A673 (cell line): ENCODE results near the gene CREB1.

ENCODE experiments used
- EZH2 ChIP-seq: fragments of 200-600 bp; sonication (generic); IDR thresholded peaks from 2 replicates; pipeline ENCODE4 v1.6.1; 2017; ENCODE audit warnings: borderline replicate concordance, low read depth, mild to moderate bottlenecking, mixed read lengths, antibody characterized with exemption, low read length; ENCODE audit not compliant: poor library complexity, severe bottlenecking
- TF ChIP-seq, protein P1 (sequence below): fragments of 300-800, 200-600 bp; sonication (generic); conservative IDR thresholded peaks from 2 replicates; pipeline ENCODE4 v1.5.1; 2017; ENCODE audit warnings: low read depth, mild to moderate bottlenecking, antibody characterized with exemption, low read length, moderate library complexity, mixed read lengths

GRCh38 chr2:207643892-207644291, 114.1 kb downstream of the CREB1 start:
- TF ChIP-seq, protein P1, sequence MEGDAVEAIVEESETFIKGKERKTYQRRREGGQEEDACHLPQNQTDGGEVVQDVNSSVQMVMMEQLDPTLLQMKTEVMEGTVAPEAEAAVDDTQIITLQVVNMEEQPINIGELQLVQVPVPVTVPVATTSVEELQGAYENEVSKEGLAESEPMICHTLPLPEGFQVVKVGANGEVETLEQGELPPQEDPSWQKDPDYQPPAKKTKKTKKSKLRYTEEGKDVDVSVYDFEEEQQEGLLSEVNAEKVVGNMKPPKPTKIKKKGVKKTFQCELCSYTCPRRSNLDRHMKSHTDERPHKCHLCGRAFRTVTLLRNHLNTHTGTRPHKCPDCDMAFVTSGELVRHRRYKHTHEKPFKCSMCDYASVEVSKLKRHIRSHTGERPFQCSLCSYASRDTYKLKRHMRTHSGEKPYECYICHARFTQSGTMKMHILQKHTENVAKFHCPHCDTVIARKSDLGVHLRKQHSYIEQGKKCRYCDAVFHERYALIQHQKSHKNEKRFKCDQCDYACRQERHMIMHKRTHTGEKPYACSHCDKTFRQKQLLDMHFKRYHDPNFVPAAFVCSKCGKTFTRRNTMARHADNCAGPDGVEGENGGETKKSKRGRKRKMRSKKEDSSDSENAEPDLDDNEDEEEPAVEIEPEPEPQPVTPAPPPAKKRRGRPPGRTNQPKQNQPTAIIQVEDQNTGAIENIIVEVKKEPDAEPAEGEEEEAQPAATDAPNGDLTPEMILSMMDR: no peak
- TF ChIP-seq EZH2: no peak
